NCI-H460 (cell line): ENCODE results near the gene GTF3C1. TPM values are rescaled to one million over a fixed set of nuclear protein-coding genes. Genes with fewer than 3 reads are reported as not detected.
"Not testable (repeated sequence)": the region's sequence is repeated elsewhere in the genome, so short reads cannot be mapped to it uniquely, and the experiment has no call there.

Source experiments
- DNase-seq: peaks from one replicate; pipeline ENCODE4 v3.0.0-alpha.2; 2016; ENCODE audit warnings: low read depth; ENCODE audit errors: extremely low read depth
- polyA plus RNA-seq: library from polyadenylated mRNA; depleted of rRNA; stranded (reverse); fragments of >200 nt; gene quantifications from 2 replicates; pipeline ENCODE4 v1.2.3, GENCODE V29; 2014; cell fraction: nucleus; rRNA removed
- total RNA-seq: library from RNA; depleted of rRNA; stranded (reverse); fragments of >200 nt; shearing (Covaris generic); gene quantifications from 2 replicates; pipeline ENCODE4 v1.2.3, GENCODE V29; 2014; rRNA removed

Gene GTF3C1
- total RNA-seq, result 65.1 and 65.6 TPM in 2 replicates
- polyA plus RNA-seq, result 51.9 and 93.5 TPM in 2 replicates

- peak; percentile 99 for DNase-seq
Observed at GRCh38 chr16:27549746-27550581, at the start of gene GTF3C1, which contains the start of gene KATNIP. Gene GTF3C1, minus strand, starts transcription at chr16:27549913. Its CDS starts 23 bp downstream, at chr16:27549890. Gene KATNIP, plus strand, starts transcription at chr16:27550144. Its CDS starts 27 bp downstream, at chr16:27550171.

GRCh38 chr16:27598931-27599565 is 49.3 kb upstream of the GTF3C1 start:
- no peak for DNase-seq

- DNase-seq, result no peak
Observed at GRCh38 chr16:27598220-27598619, 48.5 kb upstream of the GTF3C1 start.

- no peak for DNase-seq
Observed at GRCh38 chr16:27597361-27597760, 47.6 kb upstream of the GTF3C1 start.

GRCh38 chr16:27596411-27596810 is 46.7 kb upstream of the GTF3C1 start:
- no peak for DNase-seq

GRCh38 chr16:27595993-27596392 is 46.3 kb upstream of the GTF3C1 start:
- no peak for DNase-seq

- no peak for DNase-seq
Observed at GRCh38 chr16:27595475-27595874, 45.8 kb upstream of the GTF3C1 start.

- DNase-seq, result no peak
Observed at GRCh38 chr16:27591837-27592236, 42.1 kb upstream of the GTF3C1 start.

- DNase-seq, result no peak
Observed at GRCh38 chr16:27588057-27588456, 38.3 kb upstream of the GTF3C1 start.

GRCh38 chr16:27586711-27587110 is 37.0 kb upstream of the GTF3C1 start:
- no peak for DNase-seq

- no peak for DNase-seq
Observed at GRCh38 chr16:27585200-27585599, 35.5 kb upstream of the GTF3C1 start.

- no peak for DNase-seq
Observed at GRCh38 chr16:27583634-27584033, 33.9 kb upstream of the GTF3C1 start.

GRCh38 chr16:27582883-27583282 is 33.2 kb upstream of the GTF3C1 start:
- DNase-seq, result no peak

- DNase-seq, result no peak
Observed at GRCh38 chr16:27579087-27579980, 29.6 kb upstream of the GTF3C1 start.

- no peak for DNase-seq
Observed at GRCh38 chr16:27576729-27577128, 27.0 kb upstream of the GTF3C1 start.

- DNase-seq, result no peak
Observed at GRCh38 chr16:27572711-27573110, 23.0 kb upstream of the GTF3C1 start.

- no peak for DNase-seq
Observed at GRCh38 chr16:27571433-27572326, 22.0 kb upstream of the GTF3C1 start.

GRCh38 chr16:27570986-27571385 is 21.3 kb upstream of the GTF3C1 start:
- not testable (repeated sequence) for DNase-seq

- DNase-seq, result no peak
Observed at GRCh38 chr16:27568077-27568476, 18.4 kb upstream of the GTF3C1 start.

GRCh38 chr16:27566417-27566816 is 16.7 kb upstream of the GTF3C1 start:
- no peak for DNase-seq
